Osteoblast (primary cell): Measurements from ENCODE around the gene CRAT. TPM values are rescaled to one million over a fixed set of nuclear protein-coding genes. Genes with fewer than 3 reads are reported as not detected.

ENCODE experiments used
- DNase-seq: peaks from one replicate; pipeline ENCODE4 v3.0.0; 2011; ENCODE audit warnings: low spot score, mixed read lengths; ENCODE audit not compliant: insufficient read length; ENCODE audit errors: missing footprints
- H2AFZ ChIP-seq: 2 replicates; pipeline ENCODE4 v1.6.0; 2011; ENCODE audit warnings: mild to moderate bottlenecking, low read length
- H3K27ac ChIP-seq: 2 replicates; pipeline ENCODE4 v1.5.1; 2011; ENCODE audit warnings: mild to moderate bottlenecking, low read depth, low read length, moderate library complexity
- H3K27me3 ChIP-seq: 2 replicates; pipeline ENCODE4 v1.6.0; 2012; ENCODE audit warnings: mild to moderate bottlenecking, control low read depth, inconsistent platforms, low read length, moderate library complexity; ENCODE audit not compliant: insufficient read depth
- H3K36me3 ChIP-seq: 2 replicates; pipeline ENCODE4 v1.5.1; 2011; ENCODE audit warnings: mild to moderate bottlenecking, low read length, control low read depth, moderate library complexity; ENCODE audit not compliant: insufficient read depth
- H3K4me1 ChIP-seq: 2 replicates; pipeline ENCODE4 v1.5.1; 2011; ENCODE audit warnings: mild to moderate bottlenecking, low read length, control low read depth, moderate library complexity; ENCODE audit not compliant: insufficient read depth
- H3K4me2 ChIP-seq: 2 replicates; pipeline ENCODE4 v1.6.0; 2011; ENCODE audit warnings: mild to moderate bottlenecking, low read length; ENCODE audit not compliant: insufficient read depth
- H3K4me3 ChIP-seq: fragments of 200-600 bp; sonication (generic); 3 replicates; pipeline ENCODE4 v1.5.1; 2012; ENCODE audit warnings: mild to moderate bottlenecking, low read length, inconsistent platforms; ENCODE audit not compliant: insufficient read depth
- H3K79me2 ChIP-seq: 2 replicates; pipeline ENCODE4 v1.6.0; 2012; ENCODE audit warnings: mild to moderate bottlenecking, low read length, control low read depth, inconsistent platforms; ENCODE audit not compliant: insufficient read depth
- H3K9me3 ChIP-seq: 2 replicates; pipeline ENCODE4 v1.5.1; 2011; ENCODE audit warnings: low read depth, low read length, control low read depth
- H4K20me1 ChIP-seq: 2 replicates; pipeline ENCODE4 v1.6.0; 2012; ENCODE audit warnings: mild to moderate bottlenecking, low read length, control low read depth; ENCODE audit not compliant: insufficient read depth
- CTCF ChIP-seq: IDR thresholded peaks from 2 replicates; pipeline ENCODE4 v1.5.1; 2011; ENCODE audit warnings: mild to moderate bottlenecking, low read depth, low read length, moderate library complexity; ENCODE audit errors: extremely low read depth
- total RNA-seq: library from RNA; depleted of rRNA; stranded (reverse); fragments of >200 nt; gene quantifications from 2 replicates; pipeline ENCODE4 v1.2.3, GENCODE V29; 2012

CRAT gene
- total RNA-seq, 1 donor: 79.6 TPM

- H3K4me1 ChIP-seq: peaks cover 2% of the 10 kb centered on the region
- no peak for DNase-seq
- H3K4me2 ChIP-seq: no peak overlapping the region
- H3K9me3 ChIP-seq: no peaks in the 10 kb centered on the region
- H2AFZ ChIP-seq: no peak overlapping the region
- no peak overlapping the region for H3K4me3 ChIP-seq
- H3K36me3 ChIP-seq: peaks cover 16% of the 10 kb centered on the region
- H3K79me2 ChIP-seq: peaks cover 3% of the 10 kb centered on the region
- H4K20me1 ChIP-seq: peaks cover 8% of the 10 kb centered on the region
- no peaks in the 10 kb centered on the region for H3K27me3 ChIP-seq
- no peak overlapping the region for H3K27ac ChIP-seq
- TF ChIP-seq CTCF: no peak
Observed at GRCh38 chr9:129104051-129104450, 6.5 kb downstream of the CRAT start.

GRCh38 chr9:129103595-129103965 lies 7.0 kb downstream of the CRAT start:
- H3K4me1 ChIP-seq: no peaks in the 10 kb centered on the region
- H3K4me2 ChIP-seq: no peak overlapping the region
- H2AFZ ChIP-seq: no peak overlapping the region
- no peak for TF ChIP-seq CTCF
- peaks cover 5% of the 10 kb centered on the region for H4K20me1 ChIP-seq
- no peak overlapping the region for H3K27ac ChIP-seq
- DNase-seq: peak; percentile 55
- peaks cover 16% of the 10 kb centered on the region for H3K36me3 ChIP-seq
- no peak overlapping the region for H3K4me3 ChIP-seq
- H3K9me3 ChIP-seq: no peaks in the 10 kb centered on the region
- no peaks in the 10 kb centered on the region for H3K79me2 ChIP-seq
- H3K27me3 ChIP-seq: no peaks in the 10 kb centered on the region

DNA sequence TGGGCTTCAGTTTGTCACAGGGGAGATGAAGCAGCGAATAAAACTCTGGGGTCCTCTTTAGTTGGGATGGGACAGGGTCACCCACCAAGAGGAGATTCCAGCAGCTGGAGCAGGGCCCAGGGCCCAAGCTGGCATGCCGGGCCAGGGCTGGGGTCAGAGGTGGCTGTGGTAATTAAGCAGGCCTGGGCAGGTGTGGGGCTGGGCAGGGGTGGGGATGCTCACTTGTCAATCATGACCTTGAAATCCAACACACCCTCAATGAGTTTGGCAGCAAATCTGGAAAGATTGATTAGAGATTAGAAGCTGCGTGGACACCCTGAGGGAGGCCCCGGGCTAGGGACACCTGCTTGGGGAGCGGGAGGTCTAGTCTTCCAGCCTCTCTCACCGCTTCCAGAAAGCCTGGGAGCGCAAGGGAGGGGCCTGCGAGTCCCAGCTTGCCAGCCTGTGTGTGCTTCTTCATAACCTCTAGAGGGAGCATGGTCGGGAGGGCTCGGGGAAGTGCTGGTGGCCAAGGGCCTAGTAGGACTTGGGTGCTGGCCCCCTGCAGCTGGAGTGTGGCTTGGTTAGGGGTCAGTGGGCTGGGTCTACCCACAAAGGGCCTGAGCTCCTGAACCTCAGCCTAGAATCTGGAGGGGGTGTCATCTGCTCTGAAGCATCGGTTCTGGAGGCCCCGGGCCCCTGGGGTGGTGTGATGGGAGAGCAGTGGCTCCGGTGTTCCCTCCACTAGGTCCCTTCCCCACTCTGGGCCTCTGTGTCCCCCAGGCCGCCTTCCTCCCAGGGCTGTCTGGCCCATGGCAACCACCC lies 7.6 kb downstream of the CRAT start:
- Histone ChIP-seq H3K4me2 (no peak overlapping the region), H3K4me3 (no peak overlapping the region), H3K27ac (no peak overlapping the region), H3K27me3 (no peaks in the 10 kb centered on the region), H3K79me2 (no peaks in the 10 kb centered on the region), H3K9me3 (no peaks in the 10 kb centered on the region), H3K4me1 (no peaks in the 10 kb centered on the region), H2AFZ (no peak overlapping the region), H4K20me1 (peaks cover 5% of the 10 kb centered on the region), H3K36me3 (peaks cover 13% of the 10 kb centered on the region)
- DNase-seq: peak; percentile 97
- peak; percentile 63 for TF ChIP-seq CTCF

- no peaks in the 10 kb centered on the region for H3K9me3 ChIP-seq
- no peaks in the 10 kb centered on the region for H4K20me1 ChIP-seq
- H3K27me3 ChIP-seq: no peaks in the 10 kb centered on the region
- TF ChIP-seq CTCF: no peak
- no peak overlapping the region for H3K4me2 ChIP-seq
- DNase-seq: peak; percentile 60
- no peaks in the 10 kb centered on the region for H3K4me1 ChIP-seq
- peaks cover 5% of the 10 kb centered on the region for H3K36me3 ChIP-seq
- no peak overlapping the region for H2AFZ ChIP-seq
- no peaks in the 10 kb centered on the region for H3K79me2 ChIP-seq
- H3K27ac ChIP-seq: no peak overlapping the region
- H3K4me3 ChIP-seq: no peak overlapping the region
Observed at GRCh38 chr9:129102095-129102525, 8.5 kb downstream of the CRAT start.
